ENCODE measurements around the gene SMARCD3.

SMARCD3 gene

DNA sequence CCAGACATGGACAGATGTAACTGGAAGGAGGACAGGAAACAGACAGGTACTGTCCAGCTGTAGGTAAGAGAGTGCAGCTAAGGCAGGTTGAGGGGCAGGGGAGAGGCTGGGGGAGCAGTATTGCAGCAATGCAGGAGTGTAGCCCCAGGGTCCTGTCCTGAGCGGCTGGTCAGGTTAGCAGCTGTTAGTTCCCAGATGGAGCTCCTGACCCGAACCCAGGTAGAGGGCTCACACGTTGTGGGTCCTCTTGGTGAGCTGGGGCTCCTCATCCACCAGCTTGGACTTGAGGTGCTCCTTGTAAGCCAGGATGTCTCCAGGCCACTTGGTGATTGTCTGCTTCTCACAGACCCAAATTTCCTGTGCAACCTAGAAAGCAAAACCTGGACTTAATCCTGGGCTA is 34.7 kb downstream of the SMARCD3 start:
- in situ Hi-C loops (cut with MboI; ENCODE audit: low pct_unique_long_range_greater_than_20kb, low sequenced_read_pairs, unreplicated experiment) = no loop called here
- TF ChIP-seq, protein P1, sequence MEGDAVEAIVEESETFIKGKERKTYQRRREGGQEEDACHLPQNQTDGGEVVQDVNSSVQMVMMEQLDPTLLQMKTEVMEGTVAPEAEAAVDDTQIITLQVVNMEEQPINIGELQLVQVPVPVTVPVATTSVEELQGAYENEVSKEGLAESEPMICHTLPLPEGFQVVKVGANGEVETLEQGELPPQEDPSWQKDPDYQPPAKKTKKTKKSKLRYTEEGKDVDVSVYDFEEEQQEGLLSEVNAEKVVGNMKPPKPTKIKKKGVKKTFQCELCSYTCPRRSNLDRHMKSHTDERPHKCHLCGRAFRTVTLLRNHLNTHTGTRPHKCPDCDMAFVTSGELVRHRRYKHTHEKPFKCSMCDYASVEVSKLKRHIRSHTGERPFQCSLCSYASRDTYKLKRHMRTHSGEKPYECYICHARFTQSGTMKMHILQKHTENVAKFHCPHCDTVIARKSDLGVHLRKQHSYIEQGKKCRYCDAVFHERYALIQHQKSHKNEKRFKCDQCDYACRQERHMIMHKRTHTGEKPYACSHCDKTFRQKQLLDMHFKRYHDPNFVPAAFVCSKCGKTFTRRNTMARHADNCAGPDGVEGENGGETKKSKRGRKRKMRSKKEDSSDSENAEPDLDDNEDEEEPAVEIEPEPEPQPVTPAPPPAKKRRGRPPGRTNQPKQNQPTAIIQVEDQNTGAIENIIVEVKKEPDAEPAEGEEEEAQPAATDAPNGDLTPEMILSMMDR (IDR thresholded peaks at IDR 0.05; ENCODE audit: extremely low read depth, insufficient read depth, missing control alignments) = no peak
- DNase-seq (ENCODE audit: low spot score) = no peak

- TF ChIP-seq, protein P1 (IDR thresholded peaks at IDR 0.05; ENCODE audit: extremely low read depth, insufficient read depth, missing control alignments) = no peak
- DNase-seq (ENCODE audit: low spot score) = no peak
- in situ Hi-C loops (cut with MboI; ENCODE audit: low pct_unique_long_range_greater_than_20kb, low sequenced_read_pairs, unreplicated experiment) = no loop called here
Observed at GRCh38 chr7:151212626-151213025, 35.9 kb downstream of the SMARCD3 start.

DNA sequence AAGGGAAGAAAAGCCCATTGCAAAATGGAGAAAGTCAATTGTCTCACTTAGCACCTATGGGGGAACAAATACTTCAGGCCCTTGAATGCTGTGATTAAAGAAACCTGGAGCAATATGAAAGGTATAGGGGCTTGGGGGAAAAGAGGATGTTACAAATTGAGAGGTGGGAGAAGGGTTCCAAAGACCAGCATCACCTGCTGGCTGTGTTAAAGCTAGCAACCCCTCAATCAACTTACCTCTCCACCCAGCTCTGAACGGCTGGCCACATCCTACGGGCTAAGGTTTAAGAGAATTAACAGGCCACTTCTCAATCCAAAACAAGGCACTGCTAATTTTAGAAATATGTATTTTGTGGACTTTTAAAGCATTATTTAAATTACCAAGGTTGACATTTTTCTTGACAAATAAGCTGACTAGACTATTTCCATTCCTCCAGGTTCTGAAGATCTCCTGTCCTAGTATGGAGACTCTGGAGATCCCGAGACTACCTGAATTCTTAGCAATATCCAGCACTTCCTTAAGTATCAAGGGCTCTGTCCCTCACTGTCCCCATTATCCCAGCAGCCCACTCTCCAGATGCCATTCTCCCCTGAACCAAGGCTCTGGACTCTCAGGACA is 37.2 kb downstream of the SMARCD3 start:
- TF ChIP-seq, protein P1 (IDR thresholded peaks at IDR 0.05; ENCODE audit: extremely low read depth, insufficient read depth, missing control alignments) = no peak
- no peak for DNase-seq (ENCODE audit: low spot score)
- in situ Hi-C loops (cut with MboI; ENCODE audit: low pct_unique_long_range_greater_than_20kb, low sequenced_read_pairs, unreplicated experiment) = no loop called here

GRCh38 chr7:151210087-151210854 is 38.2 kb downstream of the SMARCD3 start, which contains the start of gene H2BK1:
Gene H2BK1, minus strand, starts transcription at chr7:151210488. Its CDS starts 170 bp downstream, at chr7:151210318.
- in situ Hi-C loops (cut with MboI; ENCODE audit: low pct_unique_long_range_greater_than_20kb, low sequenced_read_pairs, unreplicated experiment) = no loop called here
- TF ChIP-seq, protein P1 (IDR thresholded peaks at IDR 0.05; ENCODE audit: extremely low read depth, insufficient read depth, missing control alignments) = no peak
- DNase-seq (ENCODE audit: low spot score) = no peak

- DNase-seq (ENCODE audit: low spot score) = no peak
- TF ChIP-seq, protein P1 (IDR thresholded peaks at IDR 0.05; ENCODE audit: extremely low read depth, insufficient read depth, missing control alignments) = no peak
- in situ Hi-C loops (cut with MboI; ENCODE audit: low pct_unique_long_range_greater_than_20kb, low sequenced_read_pairs, unreplicated experiment) = no loop called here
Observed at GRCh38 chr7:151209588-151209987, 38.9 kb downstream of the SMARCD3 start.

- TF ChIP-seq, protein P1 (IDR thresholded peaks at IDR 0.05; ENCODE audit: extremely low read depth, insufficient read depth, missing control alignments) = no peak
- DNase-seq (ENCODE audit: low spot score) = no peak
- in situ Hi-C loops (cut with MboI; ENCODE audit: low pct_unique_long_range_greater_than_20kb, low sequenced_read_pairs, unreplicated experiment) = no loop called here
Observed at GRCh38 chr7:151208253-151208862, 40.1 kb downstream of the SMARCD3 start.

All from GM13977 (cell line).